ENCODE data around the gene KIAA1210. TPM values are rescaled to one million over a fixed set of nuclear protein-coding genes. Genes with fewer than 3 reads are reported as not detected.

KIAA1210 gene
- total RNA-seq, 3 donors from 2014 or later (not counting 1 experiment from before 2014, with no cell fraction given) = not detected

Other genes starting within 250 kb of the KIAA1210 start
- gene LONRF3, start 153.2 kb downstream of the KIAA1210 start, total RNA-seq = 10 to 100 TPM; 13.4 to 21.2 (median 17.4) TPM
- not detected for gene CT47C1, start 54.8 kb downstream of the KIAA1210 start, total RNA-seq
- 10 to 100 TPM; 11.5 to 13.6 (median 13.2) TPM for gene PGRMC1, start 108.5 kb upstream of the KIAA1210 start, total RNA-seq